ENCODE results near the gene SYNGR3. TPM values are rescaled to one million over a fixed set of nuclear protein-coding genes. Genes with fewer than 3 reads are reported as not detected.
A peak's percentile ranks its signal among the peaks of the same experiment; 100 is the strongest.

Gene SYNGR3
- total RNA-seq, 2 donors from 2014 or later: 7.0 to 11.2 TPM

GRCh38 chr16:2027024-2028010, 37.5 kb downstream of the SYNGR3 start:
- DNase-seq: no peak
- Histone ChIP-seq H3K9me3 (ENCODE audit: control insufficient read depth, low read length) (no peaks in the 10 kb centered on the region), H3K27me3 (ENCODE audit: control insufficient read depth, insufficient read depth, low read length, poor library complexity, severe bottlenecking) (peaks cover 3% of the 10 kb centered on the region), H3K9ac (ENCODE audit: extremely low read depth, low read length, poor library complexity, severe bottlenecking) (no peak overlapping the region), H3K4me3 (ENCODE audit: low read length) (peak overlapping the region; percentile 72), H3K36me3 (ENCODE audit: control insufficient read depth, insufficient read depth, low read length) (peaks cover 5% of the 10 kb centered on the region), H3K27ac (ENCODE audit: low read depth, low read length) (no peak overlapping the region), H3K4me1 (ENCODE audit: control insufficient read depth, insufficient read depth, low read length) (peaks cover 3% of the 10 kb centered on the region)
- TF ChIP-seq CTCF (conservative IDR thresholded peaks at IDR 0.05): peak; percentile 18
- Mint-ChIP-seq H3K9me3 (no peaks in the 10 kb centered on the region), H3K4me3 (peak overlapping the region; percentile 67), H3K27me3 (ENCODE audit: insufficient read depth) (peaks cover 36% of the 10 kb centered on the region), H3K36me3 (ENCODE audit: low read depth) (no peaks in the 10 kb centered on the region), H3K4me1 (peaks cover 7% of the 10 kb centered on the region), H3K27ac (peak overlapping the region; percentile 36)
- WGBS, 2 experiments (ENCODE audit: insufficient coverage in 1 of 2, insufficient read length in 1 of 2): 13 to 52% methylated on average over 7 to 76 of the region's 76 CpGs

- Mint-ChIP-seq H3K27me3 (ENCODE audit: insufficient read depth) (peaks cover 29% of the 10 kb centered on the region), H3K4me1 (peaks cover 4% of the 10 kb centered on the region), H3K9me3 (no peaks in the 10 kb centered on the region), H3K27ac (no peak overlapping the region), H3K36me3 (ENCODE audit: low read depth) (no peaks in the 10 kb centered on the region), H3K4me3 (peak overlapping the region; percentile 67)
- no peak overlapping the region for H3K27ac ChIP-seq (ENCODE audit: low read depth, low read length)
- H3K27me3 ChIP-seq (ENCODE audit: control insufficient read depth, insufficient read depth, low read length, poor library complexity, severe bottlenecking): peaks cover 3% of the 10 kb centered on the region
- H3K4me3 ChIP-seq (ENCODE audit: low read length): peak overlapping the region; percentile 72
- H3K36me3 ChIP-seq (ENCODE audit: control insufficient read depth, insufficient read depth, low read length): peaks cover 5% of the 10 kb centered on the region
- DNase-seq: no peak
- H3K9me3 ChIP-seq (ENCODE audit: control insufficient read depth, low read length): no peaks in the 10 kb centered on the region
- WGBS, 2 experiments (ENCODE audit: insufficient coverage in 1 of 2, insufficient read length in 1 of 2): 85 to 94% methylated on average over 2 to 3 of the region's 3 CpGs
- no peak overlapping the region for H3K9ac ChIP-seq (ENCODE audit: extremely low read depth, low read length, poor library complexity, severe bottlenecking)
- TF ChIP-seq CTCF (conservative IDR thresholded peaks at IDR 0.05): no peak
- peaks cover 3% of the 10 kb centered on the region for H3K4me1 ChIP-seq (ENCODE audit: control insufficient read depth, insufficient read depth, low read length)
Measured at GRCh38 chr16:2028146-2028545, 38.4 kb downstream of the SYNGR3 start.

GRCh38 chr16:2028620-2029220, 39.0 kb downstream of the SYNGR3 start:
- WGBS, 2 experiments (ENCODE audit: insufficient coverage in 1 of 2, insufficient read length in 1 of 2): 89 to 95% methylated on average over 12 to 18 of the region's 18 CpGs
- H3K9me3 Mint-ChIP-seq: no peaks in the 10 kb centered on the region

More at GRCh38 chr16:2028620-2029220, 39.0 kb downstream of the SYNGR3 start:
- H3K4me3 ChIP-seq (ENCODE audit: low read length): no peak overlapping the region
- DNase-seq: no peak
- H3K4me1 Mint-ChIP-seq: peaks cover 4% of the 10 kb centered on the region
- peaks cover 3% of the 10 kb centered on the region for H3K4me1 ChIP-seq (ENCODE audit: control insufficient read depth, insufficient read depth, low read length)
- H3K36me3 Mint-ChIP-seq (ENCODE audit: low read depth): no peaks in the 10 kb centered on the region
- no peak overlapping the region for H3K27ac ChIP-seq (ENCODE audit: low read depth, low read length)
- TF ChIP-seq CTCF (conservative IDR thresholded peaks at IDR 0.05): no peak
- no peaks in the 10 kb centered on the region for H3K9me3 ChIP-seq (ENCODE audit: control insufficient read depth, low read length)
- no peak overlapping the region for H3K9ac ChIP-seq (ENCODE audit: extremely low read depth, low read length, poor library complexity, severe bottlenecking)
- H3K27me3 ChIP-seq (ENCODE audit: control insufficient read depth, insufficient read depth, low read length, poor library complexity, severe bottlenecking): peaks cover 3% of the 10 kb centered on the region
- no peak overlapping the region for H3K27ac Mint-ChIP-seq
- H3K27me3 Mint-ChIP-seq (ENCODE audit: insufficient read depth): peaks cover 29% of the 10 kb centered on the region
- H3K4me3 Mint-ChIP-seq: no peak overlapping the region
- peaks cover 5% of the 10 kb centered on the region for H3K36me3 ChIP-seq (ENCODE audit: control insufficient read depth, insufficient read depth, low read length)
